ENCODE results near the gene CHST1.

Gene CHST1, protein sequence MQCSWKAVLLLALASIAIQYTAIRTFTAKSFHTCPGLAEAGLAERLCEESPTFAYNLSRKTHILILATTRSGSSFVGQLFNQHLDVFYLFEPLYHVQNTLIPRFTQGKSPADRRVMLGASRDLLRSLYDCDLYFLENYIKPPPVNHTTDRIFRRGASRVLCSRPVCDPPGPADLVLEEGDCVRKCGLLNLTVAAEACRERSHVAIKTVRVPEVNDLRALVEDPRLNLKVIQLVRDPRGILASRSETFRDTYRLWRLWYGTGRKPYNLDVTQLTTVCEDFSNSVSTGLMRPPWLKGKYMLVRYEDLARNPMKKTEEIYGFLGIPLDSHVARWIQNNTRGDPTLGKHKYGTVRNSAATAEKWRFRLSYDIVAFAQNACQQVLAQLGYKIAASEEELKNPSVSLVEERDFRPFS

DNA sequence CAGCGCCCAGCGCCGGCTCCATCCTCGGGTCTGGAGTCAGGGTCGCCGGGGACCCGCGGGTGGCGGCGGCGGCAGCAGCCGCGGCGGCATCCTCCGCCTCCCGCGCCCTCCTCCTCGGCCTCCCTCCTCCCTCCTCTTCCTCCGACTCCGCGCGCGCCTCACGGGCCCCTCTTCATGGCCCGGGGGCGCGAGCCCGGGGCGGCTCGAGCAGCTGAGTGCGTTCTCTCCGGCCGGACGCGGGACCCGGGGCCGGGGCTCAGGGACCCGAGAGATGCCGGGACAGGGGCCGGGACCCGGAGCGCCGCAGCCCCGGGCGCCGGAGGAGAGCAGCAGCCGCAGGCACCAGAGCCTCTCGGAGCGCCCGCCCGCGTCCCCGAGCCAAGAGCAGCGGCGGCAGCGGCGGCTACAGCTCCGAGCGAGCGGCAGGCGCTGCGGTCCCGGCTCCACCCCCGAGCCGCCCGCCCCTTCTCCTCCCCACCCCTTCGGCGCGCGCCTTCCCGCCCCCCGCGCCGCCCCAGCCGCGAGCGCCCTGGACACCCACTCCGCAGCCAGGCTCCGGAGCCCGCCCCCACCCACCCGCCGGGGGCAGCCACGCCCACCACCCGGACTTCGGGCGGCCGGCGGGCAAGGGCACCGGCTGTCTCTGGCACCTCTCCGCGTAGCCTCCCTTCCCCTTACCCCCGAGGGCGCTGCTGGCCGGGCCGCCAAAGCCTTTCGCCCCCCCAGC lies at the start of gene CHST1:
TSS of gene CHST1 (minus strand) at position 417 of the 727 bp plus-strand sequence. CDS start 14,699 bp downstream, outside the sequence.
- no peak for DNase-seq (ENCODE audit: low read depth, low spot score)
- H3K27ac ChIP-seq = no peak within 1 kb of the TSS

DNA sequence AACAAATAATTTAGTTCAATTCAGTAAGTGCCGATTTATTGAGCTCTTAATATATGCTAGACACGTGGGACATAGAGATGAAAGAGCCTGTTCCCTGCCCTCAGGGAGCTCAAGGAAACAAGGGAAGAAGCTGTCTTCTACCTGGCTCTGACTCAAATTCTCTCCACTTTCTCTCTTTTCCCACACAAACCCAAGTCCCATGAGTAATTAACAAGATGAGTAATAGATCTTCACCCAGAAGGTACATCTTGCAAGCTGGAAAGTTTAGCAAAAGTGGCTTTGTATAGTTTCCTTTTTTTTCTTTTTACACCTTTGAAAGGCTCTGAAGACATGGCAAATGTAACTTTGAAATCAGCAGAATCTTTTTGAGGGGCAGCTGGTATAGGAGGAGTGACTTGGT lies 48.2 kb upstream of the CHST1 start:
- DNase-seq (ENCODE audit: low read depth, low spot score) = peak; percentile 27
- H3K27ac ChIP-seq = no peak overlapping the region

- H3K27ac ChIP-seq = no peak overlapping the region
- DNase-seq (ENCODE audit: low read depth, low spot score) = no peak
Measured at GRCh38 chr11:45710561-45710960, 45.1 kb upstream of the CHST1 start.

DNA sequence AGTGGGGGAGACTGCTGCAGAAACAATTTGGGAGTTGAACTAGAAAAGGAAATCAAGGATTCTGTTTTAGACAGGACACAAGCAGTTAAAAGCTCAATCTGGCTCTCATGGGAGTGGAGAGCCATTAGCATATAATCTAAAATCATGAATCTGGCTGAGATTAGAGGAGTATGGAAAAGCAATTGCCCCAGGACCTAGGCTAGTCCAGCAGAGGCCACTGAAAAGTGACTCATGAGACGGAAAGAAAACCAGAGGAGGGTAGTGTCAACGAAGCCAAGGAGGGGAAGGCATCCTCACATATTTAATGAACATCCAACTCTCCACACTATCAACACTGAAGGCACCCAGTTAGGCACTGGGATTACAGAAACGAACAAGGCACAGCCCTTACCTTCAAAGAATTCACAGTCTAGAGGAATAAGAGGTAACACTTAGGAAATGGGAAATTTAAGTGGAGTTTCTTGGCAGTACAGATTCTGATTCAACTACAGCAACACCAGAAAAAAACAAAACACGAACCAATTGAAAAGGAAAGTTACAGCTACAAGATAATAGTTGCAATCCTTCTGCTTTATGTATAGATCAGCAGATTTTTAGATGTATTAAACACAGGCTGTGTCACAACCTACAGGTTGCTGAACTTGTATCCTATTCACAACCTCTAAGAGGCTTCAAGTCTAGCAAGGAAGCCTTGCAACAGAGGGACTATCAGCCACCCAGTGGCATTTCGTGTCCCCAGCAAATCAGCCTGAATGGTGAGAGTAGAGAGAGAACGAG lies 43.7 kb upstream of the CHST1 start:
- H3K27ac ChIP-seq = no peak overlapping the region
- DNase-seq (ENCODE audit: low read depth, low spot score) = no peak

GRCh38 chr11:45704635-45705034 lies 39.2 kb upstream of the CHST1 start:
- no peak overlapping the region for H3K27ac ChIP-seq
- no peak for DNase-seq (ENCODE audit: low read depth, low spot score)

DNA sequence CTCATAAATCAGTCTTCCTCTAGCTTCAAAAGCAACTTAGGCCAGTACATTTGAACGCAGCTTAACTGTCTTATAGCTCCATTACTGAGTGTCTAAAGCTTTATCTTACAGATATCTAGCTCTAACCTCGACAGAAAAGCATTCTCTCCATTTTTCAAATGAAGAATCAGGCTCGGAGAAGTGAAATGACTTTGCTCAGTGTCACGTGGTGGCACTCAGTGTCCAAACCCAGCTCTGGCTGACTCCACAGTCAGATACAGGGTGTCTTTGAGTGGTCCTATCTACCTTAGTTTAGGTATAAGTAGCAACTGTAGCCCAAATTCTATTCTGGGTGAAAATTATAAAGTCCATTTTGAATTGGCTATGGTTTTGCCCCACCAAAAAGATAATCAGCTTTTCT lies 38.7 kb upstream of the CHST1 start:
- H3K27ac ChIP-seq = no peak overlapping the region
- DNase-seq (ENCODE audit: low read depth, low spot score) = no peak

DNA sequence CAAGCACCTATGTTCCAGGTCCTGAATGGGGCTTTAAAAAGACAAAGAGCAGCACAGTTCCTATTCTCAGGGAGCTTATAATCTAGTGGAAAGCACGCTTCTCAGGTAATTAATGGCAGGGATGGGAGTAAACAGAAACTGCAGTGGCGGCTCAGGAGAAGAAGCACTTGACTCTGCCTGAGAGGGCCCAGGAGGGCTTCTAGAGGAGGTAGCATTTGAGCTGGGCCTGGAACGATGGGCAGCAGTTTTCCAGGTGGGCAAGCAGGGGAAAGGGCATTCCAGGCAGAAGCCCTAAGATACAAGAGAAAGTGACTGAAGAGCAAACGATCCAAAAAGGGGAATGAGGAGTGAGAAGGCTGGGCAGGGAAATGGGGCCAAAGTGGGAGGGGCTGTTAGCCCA lies 37.1 kb upstream of the CHST1 start:
- DNase-seq (ENCODE audit: low read depth, low spot score) = no peak
- H3K27ac ChIP-seq = no peak overlapping the region

DNA sequence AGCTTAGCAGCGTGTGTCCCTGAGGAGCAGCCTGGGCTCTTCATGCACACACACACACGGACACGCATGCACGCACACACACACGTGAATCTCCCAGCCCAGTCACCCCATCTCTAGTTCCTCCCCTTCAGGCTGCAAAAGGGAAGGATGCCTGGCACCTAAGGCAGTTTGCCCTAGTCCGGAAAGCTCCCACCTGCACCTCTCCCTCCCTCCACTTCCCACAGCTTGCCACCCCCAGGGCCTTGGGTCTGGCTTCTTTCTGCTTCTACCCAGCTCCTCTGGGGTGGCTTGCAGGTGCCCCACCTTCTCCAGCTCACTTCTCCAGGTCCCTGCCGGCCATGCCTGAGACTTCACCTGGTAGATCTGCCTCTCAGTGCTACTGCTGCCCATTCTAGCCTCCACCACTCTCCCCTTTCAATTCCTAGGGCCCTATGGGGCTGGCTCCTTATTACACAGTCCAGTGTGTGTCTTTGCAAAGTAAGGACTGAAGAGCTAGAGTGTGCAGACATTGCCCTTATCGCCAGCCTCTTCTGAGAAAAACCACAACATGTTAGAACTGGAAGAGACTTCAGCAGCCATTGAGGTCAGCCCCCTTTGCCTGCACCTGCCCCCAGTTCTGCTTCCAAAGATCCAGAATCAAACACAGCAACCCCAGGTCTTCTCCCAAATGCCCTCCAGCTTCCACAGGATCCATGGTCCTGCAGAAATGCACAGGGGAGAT lies 33.5 kb upstream of the CHST1 start:
- H3K27ac ChIP-seq = no peak overlapping the region
- no peak for DNase-seq (ENCODE audit: low read depth, low spot score)

DNA sequence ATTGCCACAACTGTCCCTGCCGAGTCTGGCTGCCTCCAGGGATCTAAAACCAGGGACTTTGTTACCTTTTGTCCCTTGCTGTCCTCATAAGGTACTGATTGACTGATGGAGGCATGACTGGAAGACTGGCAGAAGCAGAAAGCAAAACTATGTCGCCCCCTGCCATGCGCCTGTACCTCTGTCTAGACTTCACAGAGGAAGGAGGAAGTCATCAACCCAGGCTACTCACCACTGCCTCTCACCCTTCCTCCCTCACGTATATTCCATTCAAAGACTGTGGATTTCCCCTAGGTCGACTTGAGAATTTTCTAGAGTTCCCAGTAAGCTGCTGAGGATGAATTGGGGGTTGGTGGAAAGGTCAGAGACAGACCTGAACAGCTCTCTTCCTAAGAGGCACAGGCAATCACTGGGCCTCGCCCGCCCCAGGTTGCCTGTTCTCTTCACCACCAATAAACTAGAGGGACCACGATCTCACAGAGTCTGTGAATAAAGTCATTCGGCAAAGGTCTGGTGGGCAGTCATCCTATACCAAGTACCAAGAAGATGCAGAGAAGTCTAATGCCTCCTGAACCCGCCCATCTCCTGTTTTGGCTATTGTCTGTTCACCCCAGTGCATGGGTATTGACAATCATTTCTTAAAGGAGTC lies 27.5 kb upstream of the CHST1 start:
- no peak for DNase-seq (ENCODE audit: low read depth, low spot score)
- no peak overlapping the region for H3K27ac ChIP-seq

DNA sequence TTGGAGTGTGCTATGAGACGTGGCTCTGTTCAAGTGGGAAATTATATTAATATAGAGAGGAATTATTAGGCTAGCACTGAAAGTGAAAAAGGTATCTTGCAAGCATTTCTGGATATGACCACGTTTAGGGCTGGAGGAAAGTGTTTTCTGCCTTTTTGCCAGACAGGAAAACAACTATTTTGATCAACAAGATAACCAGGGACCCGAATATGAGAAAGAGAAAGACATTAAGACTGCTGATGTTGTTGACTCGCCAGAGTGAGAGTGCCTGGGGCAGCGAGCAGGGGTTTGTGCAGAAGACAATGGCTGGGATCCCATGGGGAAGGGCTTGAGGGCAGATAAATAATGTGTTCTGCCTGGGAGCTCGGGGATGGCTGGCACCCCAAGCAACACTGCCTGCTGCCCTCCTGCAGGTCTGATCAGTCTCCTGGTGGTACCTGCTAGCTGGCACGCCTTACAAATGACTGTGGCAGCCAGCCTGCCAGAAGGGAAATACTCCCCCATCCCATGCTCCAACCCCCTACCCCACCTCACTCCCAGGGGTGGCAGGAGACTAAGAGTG lies 23.1 kb upstream of the CHST1 start:
- H3K27ac ChIP-seq = no peak overlapping the region
- DNase-seq (ENCODE audit: low read depth, low spot score) = no peak

GRCh38 chr11:45687836-45688235 lies 22.4 kb upstream of the CHST1 start:
- DNase-seq (ENCODE audit: low read depth, low spot score) = no peak
- H3K27ac ChIP-seq = no peak overlapping the region

- no peak overlapping the region for H3K27ac ChIP-seq
- no peak for DNase-seq (ENCODE audit: low read depth, low spot score)
Measured at GRCh38 chr11:45685964-45686537, 20.6 kb upstream of the CHST1 start.

DNA sequence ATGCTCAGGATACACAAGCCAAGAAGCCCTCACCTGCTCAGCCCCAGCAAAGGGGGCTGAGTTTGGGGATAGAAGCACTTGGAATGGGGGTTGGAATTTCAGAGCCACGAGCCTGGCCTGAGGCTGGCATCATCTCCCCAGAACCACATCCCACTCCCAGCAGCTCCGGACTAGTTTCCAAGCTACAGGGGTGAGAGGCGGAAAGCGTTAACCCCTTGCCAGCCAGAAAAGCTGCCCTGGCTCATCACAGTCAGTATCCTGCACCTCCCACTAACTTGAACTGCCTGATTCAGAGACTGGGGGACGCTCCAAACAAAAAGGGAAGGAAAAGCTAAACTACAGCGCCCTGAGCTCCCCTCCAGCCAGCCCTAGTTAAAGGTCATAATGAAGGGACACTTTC lies 19.0 kb upstream of the CHST1 start:
- H3K27ac ChIP-seq = no peak overlapping the region
- no peak for DNase-seq (ENCODE audit: low read depth, low spot score)

DNA sequence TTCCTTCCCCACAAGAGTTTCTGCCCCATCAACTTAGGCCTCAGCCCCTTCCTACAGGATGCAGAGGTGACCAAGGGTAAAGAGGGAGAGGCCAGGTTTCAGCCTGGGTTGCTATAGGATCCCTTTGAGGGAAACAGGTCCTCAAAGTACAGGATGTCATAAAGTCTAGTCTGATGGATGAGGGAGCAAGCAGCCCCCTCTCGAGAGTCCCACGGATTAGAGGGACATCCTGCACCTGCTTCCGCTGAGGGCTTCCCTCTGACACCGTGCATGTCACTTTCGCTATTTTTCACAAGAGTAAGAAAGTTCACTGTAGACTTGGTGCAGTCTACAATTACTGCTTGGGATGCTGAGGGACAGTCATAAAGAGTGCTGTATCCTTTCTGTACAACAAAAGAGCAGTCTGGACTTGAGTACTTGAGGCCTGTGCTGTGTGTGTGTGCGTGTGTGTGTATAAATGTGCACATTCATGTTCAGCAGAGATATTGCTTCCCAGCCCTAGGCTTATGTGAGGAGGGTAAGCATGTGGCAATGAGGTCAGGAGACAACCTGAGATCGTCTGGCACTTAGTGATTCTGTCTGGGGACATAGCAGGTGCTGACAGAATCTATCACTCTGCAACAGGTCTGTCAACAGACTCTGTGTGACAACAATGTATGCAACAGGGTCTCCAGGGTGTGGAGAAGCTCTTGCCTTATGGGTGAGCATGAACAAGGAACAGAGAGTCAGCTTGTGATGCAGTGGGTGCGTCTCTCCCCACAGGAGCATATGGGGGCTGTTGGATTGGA lies 18.0 kb upstream of the CHST1 start:
- no peak for DNase-seq (ENCODE audit: low read depth, low spot score)
- no peak overlapping the region for H3K27ac ChIP-seq

- DNase-seq (ENCODE audit: low read depth, low spot score) = no peak
- H3K27ac ChIP-seq = no peak overlapping the region
Measured at GRCh38 chr11:45679806-45680205, 14.4 kb upstream of the CHST1 start.

GRCh38 chr11:45678976-45679375 lies 13.6 kb upstream of the CHST1 start:
- no peak for DNase-seq (ENCODE audit: low read depth, low spot score)
- H3K27ac ChIP-seq = no peak overlapping the region

- no peak overlapping the region for H3K27ac ChIP-seq
- DNase-seq (ENCODE audit: low read depth, low spot score) = no peak
Measured at GRCh38 chr11:45677770-45678512, 12.5 kb upstream of the CHST1 start.

Data from epithelial cell of prostate (primary cell).